ENCODE data around the gene DNAJB13. TPM values are rescaled to one million over a fixed set of nuclear protein-coding genes. Genes with fewer than 3 reads are reported as not detected.

DNAJB13 gene
- total and polyA plus RNA-seq, 9 donors, result 0.36 to 23.3 (median 2.1) TPM; not detected in 2

- H3K9me3 ChIP-seq, result no peaks in the 10 kb centered on the region
- no peaks in the 10 kb centered on the region for H3K4me1 ChIP-seq (ENCODE audit: insufficient read depth)
- 66 to 68% (median 67%) methylated on average over 4 of the region's 4 CpGs for WGBS, 3 donors
- intact Hi-C loops (cut with DNase I), result no loop called here
- H3K36me3 ChIP-seq, result no peaks in the 10 kb centered on the region
- no peaks in the 10 kb centered on the region for H3K27me3 ChIP-seq
- no peak for DNase-seq
- no peak overlapping the region for H3K27ac ChIP-seq
- TF ChIP-seq EP300 (IDR thresholded peaks at IDR 0.05) (no peak), POLR2A (IDR thresholded peaks at IDR 0.05) (no peak), CTCF (IDR thresholded peaks at IDR 0.05) (no peak)
- no peak overlapping the region for H3K4me3 ChIP-seq
Measured at GRCh38 chr11:73939096-73939495, 11.7 kb upstream of the DNAJB13 start.

GRCh38 chr11:73940801-73941570, 9.8 kb upstream of the DNAJB13 start:
- no peak overlapping the region for H3K27ac ChIP-seq
- DNase-seq, result no peak
- no peaks in the 10 kb centered on the region for H3K4me1 ChIP-seq (ENCODE audit: insufficient read depth)
- H3K27me3 ChIP-seq, result no peaks in the 10 kb centered on the region
- TF ChIP-seq POLR2A (IDR thresholded peaks at IDR 0.05) (no peak), EP300 (IDR thresholded peaks at IDR 0.05) (no peak), CTCF (IDR thresholded peaks at IDR 0.05) (no peak)
- no peaks in the 10 kb centered on the region for H3K36me3 ChIP-seq
- no peak overlapping the region for H3K4me3 ChIP-seq
- intact Hi-C loops (cut with DNase I), result no loop called here
- no peaks in the 10 kb centered on the region for H3K9me3 ChIP-seq
- 90 to 95% (median 93%) methylated on average over 9 of the region's 9 CpGs for WGBS, 3 donors

- intact Hi-C loops (cut with DNase I), result no loop called here
- no peak overlapping the region for H3K27ac ChIP-seq
- H3K4me1 ChIP-seq (ENCODE audit: insufficient read depth), result no peaks in the 10 kb centered on the region
- TF ChIP-seq CTCF (IDR thresholded peaks at IDR 0.05), result no peak
- TF ChIP-seq EP300 (IDR thresholded peaks at IDR 0.05), result no peak
- no peak for TF ChIP-seq POLR2A (IDR thresholded peaks at IDR 0.05)
- WGBS, 3 donors, result 42 to 54% (median 42%) methylated on average over 1 of the region's 1 CpG
- H3K36me3 ChIP-seq, result no peaks in the 10 kb centered on the region
- H3K27me3 ChIP-seq, result no peaks in the 10 kb centered on the region
- no peak for DNase-seq
- no peak overlapping the region for H3K4me3 ChIP-seq
- no peaks in the 10 kb centered on the region for H3K9me3 ChIP-seq
Measured at GRCh38 chr11:73942010-73942409, 8.8 kb upstream of the DNAJB13 start.

GRCh38 chr11:73944085-73944484, 6.7 kb upstream of the DNAJB13 start:
- H3K4me3 ChIP-seq, result no peak overlapping the region
- H3K4me1 ChIP-seq (ENCODE audit: insufficient read depth), result no peaks in the 10 kb centered on the region
- TF ChIP-seq POLR2A (IDR thresholded peaks at IDR 0.05) (no peak), EP300 (IDR thresholded peaks at IDR 0.05) (no peak)
- no peaks in the 10 kb centered on the region for H3K36me3 ChIP-seq
- no peaks in the 10 kb centered on the region for H3K9me3 ChIP-seq
- 63 to 67% (median 65%) methylated on average over 6 of the region's 6 CpGs for WGBS, 3 donors
- no peaks in the 10 kb centered on the region for H3K27me3 ChIP-seq
- no peak for DNase-seq
- intact Hi-C loops (cut with DNase I), result no loop called here
- no peak overlapping the region for H3K27ac ChIP-seq

GRCh38 chr11:73944901-73945300, 5.9 kb upstream of the DNAJB13 start:
- no peak overlapping the region for H3K4me3 ChIP-seq
- H3K27me3 ChIP-seq, result no peaks in the 10 kb centered on the region
- DNase-seq, result no peak
- intact Hi-C loops (cut with DNase I), result no loop called here
- H3K36me3 ChIP-seq, result no peaks in the 10 kb centered on the region
- no peak for TF ChIP-seq EP300 (IDR thresholded peaks at IDR 0.05)
- no peak for TF ChIP-seq CTCF (IDR thresholded peaks at IDR 0.05)
- TF ChIP-seq POLR2A (IDR thresholded peaks at IDR 0.05), result no peak
- no peaks in the 10 kb centered on the region for H3K9me3 ChIP-seq
- 75 to 81% (median 77%) methylated on average over 10 of the region's 10 CpGs for WGBS, 3 donors
- H3K4me1 ChIP-seq (ENCODE audit: insufficient read depth), result no peaks in the 10 kb centered on the region
- no peak overlapping the region for H3K27ac ChIP-seq
